Measurements from ENCODE around the gene KDSR. TPM values are rescaled to one million over a fixed set of nuclear protein-coding genes. Genes with fewer than 3 reads are reported as not detected.
A peak's percentile ranks its signal among the peaks of the same experiment; 100 is the strongest.

KDSR gene
- total RNA-seq, 1 donor from 2014 or later = 35.7 TPM

DNA sequence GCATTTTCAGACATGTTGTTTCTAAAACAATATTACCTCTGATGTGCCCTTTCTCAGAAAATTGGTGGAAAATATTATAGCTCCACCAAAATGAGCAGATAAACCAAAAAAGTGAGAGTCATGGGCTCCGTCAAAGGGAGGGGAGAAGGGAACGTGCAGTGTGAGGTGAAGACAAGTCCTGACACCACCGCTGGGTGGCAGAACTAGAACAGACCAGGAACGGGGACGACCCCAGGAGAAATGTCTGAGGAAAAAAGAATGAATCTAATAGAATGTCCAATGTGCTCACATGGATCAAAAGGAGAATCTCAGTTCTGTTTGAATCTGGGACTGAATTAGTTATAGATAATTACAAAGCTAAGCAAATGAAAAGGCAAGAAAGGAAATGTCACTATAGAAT, 24.8 kb downstream of the KDSR start:
- TF ChIP-seq, protein P1, sequence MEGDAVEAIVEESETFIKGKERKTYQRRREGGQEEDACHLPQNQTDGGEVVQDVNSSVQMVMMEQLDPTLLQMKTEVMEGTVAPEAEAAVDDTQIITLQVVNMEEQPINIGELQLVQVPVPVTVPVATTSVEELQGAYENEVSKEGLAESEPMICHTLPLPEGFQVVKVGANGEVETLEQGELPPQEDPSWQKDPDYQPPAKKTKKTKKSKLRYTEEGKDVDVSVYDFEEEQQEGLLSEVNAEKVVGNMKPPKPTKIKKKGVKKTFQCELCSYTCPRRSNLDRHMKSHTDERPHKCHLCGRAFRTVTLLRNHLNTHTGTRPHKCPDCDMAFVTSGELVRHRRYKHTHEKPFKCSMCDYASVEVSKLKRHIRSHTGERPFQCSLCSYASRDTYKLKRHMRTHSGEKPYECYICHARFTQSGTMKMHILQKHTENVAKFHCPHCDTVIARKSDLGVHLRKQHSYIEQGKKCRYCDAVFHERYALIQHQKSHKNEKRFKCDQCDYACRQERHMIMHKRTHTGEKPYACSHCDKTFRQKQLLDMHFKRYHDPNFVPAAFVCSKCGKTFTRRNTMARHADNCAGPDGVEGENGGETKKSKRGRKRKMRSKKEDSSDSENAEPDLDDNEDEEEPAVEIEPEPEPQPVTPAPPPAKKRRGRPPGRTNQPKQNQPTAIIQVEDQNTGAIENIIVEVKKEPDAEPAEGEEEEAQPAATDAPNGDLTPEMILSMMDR (conservative IDR thresholded peaks at IDR 0.05) = peak; percentile 70
- no peak overlapping the region for H3K27ac Mint-ChIP-seq (ENCODE audit: unreplicated experiment)
- no peak overlapping the region for H3K4me3 Mint-ChIP-seq
- H3K4me1 Mint-ChIP-seq = no peaks in the 10 kb centered on the region
- H3K9me3 Mint-ChIP-seq = no peaks in the 10 kb centered on the region
- peak; percentile 31 for DNase-seq (ENCODE audit: low read depth, low spot score)
- H3K27me3 Mint-ChIP-seq (ENCODE audit: low read depth) = no peaks in the 10 kb centered on the region
- H3K36me3 Mint-ChIP-seq (ENCODE audit: low read depth) = peaks cover 11% of the 10 kb centered on the region

GRCh38 chr18:63339920-63340484, 27.0 kb downstream of the KDSR start:
- DNase-seq (ENCODE audit: low read depth, low spot score) = peak; percentile 44
- peaks cover 6% of the 10 kb centered on the region for H3K4me1 Mint-ChIP-seq
- no peaks in the 10 kb centered on the region for H3K9me3 Mint-ChIP-seq
- no peaks in the 10 kb centered on the region for H3K27me3 Mint-ChIP-seq (ENCODE audit: low read depth)
- no peak overlapping the region for H3K4me3 Mint-ChIP-seq
- H3K36me3 Mint-ChIP-seq (ENCODE audit: low read depth) = peaks cover 11% of the 10 kb centered on the region
- TF ChIP-seq, protein P1 (conservative IDR thresholded peaks at IDR 0.05) = peak; percentile 69
- H3K27ac Mint-ChIP-seq (ENCODE audit: unreplicated experiment) = no peak overlapping the region

- no peaks in the 10 kb centered on the region for H3K9me3 Mint-ChIP-seq
- peaks cover 11% of the 10 kb centered on the region for H3K36me3 Mint-ChIP-seq (ENCODE audit: low read depth)
Measured at GRCh38 chr18:63336366-63337099, 30.5 kb downstream of the KDSR start.

DNA sequence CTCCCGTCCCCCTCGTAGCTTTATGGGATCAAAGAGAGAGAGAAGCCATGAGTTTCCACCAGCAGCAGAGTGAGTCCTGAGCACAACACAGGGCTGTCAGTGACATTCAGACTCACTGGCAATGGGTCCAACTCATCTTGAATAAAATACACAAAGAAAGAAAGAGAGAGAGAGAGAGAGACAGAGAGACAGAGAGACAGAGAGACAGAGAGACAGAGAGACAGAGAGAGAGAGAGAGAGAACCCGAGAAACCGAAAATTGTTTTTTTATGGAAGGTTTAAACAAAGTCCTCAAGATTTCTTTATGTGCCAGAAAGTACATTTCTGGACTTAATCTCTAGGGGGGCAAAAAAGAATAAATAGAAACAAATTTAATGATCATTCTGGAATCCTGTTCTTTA, 35.9 kb downstream of the KDSR start:
- TF ChIP-seq, protein P1 (conservative IDR thresholded peaks at IDR 0.05) = no peak
- Mint-ChIP-seq H3K4me3 (no peak overlapping the region), H3K36me3 (ENCODE audit: low read depth) (peaks cover 4% of the 10 kb centered on the region), H3K27ac (ENCODE audit: unreplicated experiment) (no peak overlapping the region), H3K9me3 (no peaks in the 10 kb centered on the region), H3K4me1 (no peaks in the 10 kb centered on the region), H3K27me3 (ENCODE audit: low read depth) (no peaks in the 10 kb centered on the region)
- no peak for DNase-seq (ENCODE audit: low read depth, low spot score)

More at GRCh38 chr18:63336366-63337099, 30.5 kb downstream of the KDSR start:
- no peak overlapping the region for H3K4me3 Mint-ChIP-seq
- H3K27me3 Mint-ChIP-seq (ENCODE audit: low read depth) = no peaks in the 10 kb centered on the region
- TF ChIP-seq, protein P1 (conservative IDR thresholded peaks at IDR 0.05) = no peak
- peaks cover 6% of the 10 kb centered on the region for H3K4me1 Mint-ChIP-seq
- H3K27ac Mint-ChIP-seq (ENCODE audit: unreplicated experiment) = peak overlapping the region; percentile 29
- DNase-seq (ENCODE audit: low read depth, low spot score) = no peak

DNA sequence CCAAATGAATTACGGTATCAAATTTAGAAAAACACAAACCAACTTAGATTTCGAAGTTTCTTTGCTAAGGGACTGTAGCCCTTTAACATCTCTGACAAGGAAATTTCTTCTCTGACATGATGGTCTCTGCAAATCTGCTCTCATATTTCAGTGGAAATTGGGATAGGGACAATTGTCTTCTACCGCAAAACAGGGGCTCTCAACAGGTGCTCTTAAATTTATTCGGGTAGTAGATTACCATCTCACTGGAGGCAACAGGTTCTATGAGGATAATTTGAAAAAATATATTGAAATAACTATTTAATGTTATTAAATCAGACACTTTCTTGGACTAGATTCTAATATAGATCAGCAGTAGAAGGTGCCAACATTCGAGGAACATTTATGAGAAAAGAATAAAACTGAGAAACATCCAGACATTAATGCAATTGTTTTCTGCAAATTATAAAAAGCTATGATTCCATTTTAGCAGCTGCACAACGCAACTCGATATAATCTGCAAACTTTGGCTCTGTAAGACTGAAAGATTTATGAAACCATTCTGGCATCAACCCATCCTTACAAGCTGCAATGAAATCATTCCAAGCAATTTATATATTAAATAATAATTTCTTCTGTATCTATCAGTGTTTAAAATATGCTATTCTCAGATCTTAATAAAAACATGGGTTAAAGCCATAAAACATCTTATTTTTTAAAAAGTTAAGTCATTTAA, 37.4 kb downstream of the KDSR start:
- TF ChIP-seq, protein P1 (conservative IDR thresholded peaks at IDR 0.05) = no peak

More for the DNA sequence above, 37.4 kb downstream of the KDSR start:
- Mint-ChIP-seq H3K27me3 (ENCODE audit: low read depth) (no peaks in the 10 kb centered on the region), H3K9me3 (no peaks in the 10 kb centered on the region), H3K4me1 (no peaks in the 10 kb centered on the region), H3K27ac (ENCODE audit: unreplicated experiment) (no peak overlapping the region), H3K4me3 (no peak overlapping the region), H3K36me3 (ENCODE audit: low read depth) (peaks cover 3% of the 10 kb centered on the region)
- no peak for DNase-seq (ENCODE audit: low read depth, low spot score)
